ENCODE results near the gene IGSF3.
"Not testable (repeated sequence)": the region's sequence is repeated elsewhere in the genome, so short reads cannot be mapped to it uniquely, and the experiment has no call there.

Gene IGSF3

DNA sequence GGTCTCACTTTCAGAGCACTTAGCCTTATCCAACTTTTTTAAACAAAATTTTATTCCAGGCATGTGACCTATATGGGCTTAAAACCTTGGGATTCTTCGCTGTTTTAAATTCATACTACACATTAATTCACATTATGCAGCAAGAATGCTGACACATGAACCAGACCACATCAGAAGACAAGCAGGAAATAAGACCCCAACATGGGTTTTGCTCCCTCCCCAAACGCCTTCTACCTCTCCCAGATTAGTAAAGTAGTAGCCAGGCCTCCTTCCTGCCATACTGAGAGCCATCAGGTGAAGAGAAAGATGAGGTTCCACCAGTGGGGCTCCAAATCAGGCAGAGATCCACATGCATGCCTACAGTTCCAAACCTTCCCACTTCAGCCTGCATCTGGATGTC is 3.7 kb downstream of the IGSF3 start:
- TF ChIP-seq, protein P1, sequence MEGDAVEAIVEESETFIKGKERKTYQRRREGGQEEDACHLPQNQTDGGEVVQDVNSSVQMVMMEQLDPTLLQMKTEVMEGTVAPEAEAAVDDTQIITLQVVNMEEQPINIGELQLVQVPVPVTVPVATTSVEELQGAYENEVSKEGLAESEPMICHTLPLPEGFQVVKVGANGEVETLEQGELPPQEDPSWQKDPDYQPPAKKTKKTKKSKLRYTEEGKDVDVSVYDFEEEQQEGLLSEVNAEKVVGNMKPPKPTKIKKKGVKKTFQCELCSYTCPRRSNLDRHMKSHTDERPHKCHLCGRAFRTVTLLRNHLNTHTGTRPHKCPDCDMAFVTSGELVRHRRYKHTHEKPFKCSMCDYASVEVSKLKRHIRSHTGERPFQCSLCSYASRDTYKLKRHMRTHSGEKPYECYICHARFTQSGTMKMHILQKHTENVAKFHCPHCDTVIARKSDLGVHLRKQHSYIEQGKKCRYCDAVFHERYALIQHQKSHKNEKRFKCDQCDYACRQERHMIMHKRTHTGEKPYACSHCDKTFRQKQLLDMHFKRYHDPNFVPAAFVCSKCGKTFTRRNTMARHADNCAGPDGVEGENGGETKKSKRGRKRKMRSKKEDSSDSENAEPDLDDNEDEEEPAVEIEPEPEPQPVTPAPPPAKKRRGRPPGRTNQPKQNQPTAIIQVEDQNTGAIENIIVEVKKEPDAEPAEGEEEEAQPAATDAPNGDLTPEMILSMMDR (IDR thresholded peaks at IDR 0.05; ENCODE audit: low read depth, low read length): no peak
- no peak for DNase-seq (ENCODE audit: extremely low read depth, low read depth)

DNA sequence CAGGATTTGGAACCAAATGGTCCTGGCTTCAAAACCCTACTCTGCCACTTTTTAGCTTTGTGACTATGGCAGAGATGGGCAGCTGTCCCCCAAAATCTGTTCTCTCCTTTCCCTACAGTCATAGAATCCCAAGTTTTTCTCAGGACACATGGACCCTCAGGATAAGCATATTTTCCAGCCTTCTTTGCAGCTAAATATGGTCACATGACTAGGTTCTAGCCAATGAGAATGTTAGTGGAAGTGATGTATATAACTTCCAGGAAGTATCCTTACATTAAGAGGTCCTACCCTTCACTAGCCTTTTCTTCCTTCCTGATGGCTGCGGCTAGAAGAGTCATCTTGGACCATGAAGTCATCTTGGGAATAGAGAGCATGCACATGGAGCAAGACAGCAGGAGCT is 5.9 kb downstream of the IGSF3 start:
- TF ChIP-seq, protein P1 (IDR thresholded peaks at IDR 0.05; ENCODE audit: low read depth, low read length): no peak

DNA sequence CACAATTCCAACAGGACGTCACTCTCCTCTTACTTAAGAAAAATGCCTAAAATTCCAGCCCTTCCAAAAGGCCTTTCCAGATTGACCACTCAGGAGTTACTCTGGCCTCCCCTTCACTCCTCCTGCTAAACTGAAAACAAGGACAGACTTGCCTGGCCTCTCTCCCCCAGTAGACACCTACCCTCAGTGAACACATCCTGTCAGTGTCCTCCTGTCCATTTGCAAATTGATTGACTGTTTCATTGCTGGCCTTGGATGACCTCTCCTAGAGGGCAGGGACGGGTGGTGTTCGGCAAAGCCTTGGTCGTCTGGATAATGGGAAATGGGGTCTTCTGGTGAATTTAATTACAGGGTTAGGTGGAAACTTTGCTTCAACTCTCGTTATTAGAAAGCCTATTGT is 8.9 kb downstream of the IGSF3 start:
- DNase-seq (ENCODE audit: extremely low read depth, low read depth): not testable (repeated sequence)

More for the DNA sequence above, 5.9 kb downstream of the IGSF3 start:
- no peak for DNase-seq (ENCODE audit: extremely low read depth, low read depth)

DNA sequence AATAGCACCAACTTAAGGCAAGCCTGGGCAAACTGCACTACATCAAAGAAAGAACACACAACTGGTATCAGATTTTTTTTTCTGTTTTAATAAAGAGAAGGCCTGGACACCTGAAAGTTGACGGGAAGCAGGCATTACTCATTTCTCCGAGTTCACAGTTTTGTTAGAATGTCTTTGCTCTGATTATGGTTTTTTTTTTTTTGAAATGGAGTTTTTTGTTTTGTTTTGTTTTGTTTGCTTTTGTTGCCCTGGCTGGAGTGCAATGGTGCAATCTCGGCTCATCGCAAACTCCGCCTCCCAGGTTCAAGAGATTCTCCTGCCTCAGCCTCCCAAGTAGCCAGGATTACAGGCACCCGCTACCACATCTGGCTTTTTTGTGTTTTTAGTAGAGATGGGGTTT is 9.7 kb downstream of the IGSF3 start:
- not testable (repeated sequence) for DNase-seq (ENCODE audit: extremely low read depth, low read depth)

DNA sequence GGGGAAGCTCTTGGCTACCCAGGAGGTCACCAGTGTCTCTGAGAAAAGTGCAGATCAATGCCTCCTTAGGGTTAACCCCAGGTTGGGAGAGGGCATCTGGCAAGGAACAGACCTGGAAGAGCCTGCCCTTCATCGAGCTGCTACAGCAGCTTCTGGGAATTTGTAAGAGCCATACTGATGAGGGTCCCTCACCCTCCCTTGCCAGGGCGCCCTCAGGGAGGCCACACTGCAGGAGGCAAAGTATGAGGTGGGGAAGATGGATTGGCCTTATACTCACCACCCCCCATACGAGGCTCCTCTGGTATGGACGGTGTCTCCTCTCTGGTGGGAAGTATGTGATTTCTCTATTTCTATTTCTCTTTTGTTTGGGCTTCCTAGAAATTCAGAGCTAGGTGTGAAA is 13.2 kb downstream of the IGSF3 start:
- TF ChIP-seq, protein P1 (IDR thresholded peaks at IDR 0.05; ENCODE audit: low read depth, low read length): no peak

DNA sequence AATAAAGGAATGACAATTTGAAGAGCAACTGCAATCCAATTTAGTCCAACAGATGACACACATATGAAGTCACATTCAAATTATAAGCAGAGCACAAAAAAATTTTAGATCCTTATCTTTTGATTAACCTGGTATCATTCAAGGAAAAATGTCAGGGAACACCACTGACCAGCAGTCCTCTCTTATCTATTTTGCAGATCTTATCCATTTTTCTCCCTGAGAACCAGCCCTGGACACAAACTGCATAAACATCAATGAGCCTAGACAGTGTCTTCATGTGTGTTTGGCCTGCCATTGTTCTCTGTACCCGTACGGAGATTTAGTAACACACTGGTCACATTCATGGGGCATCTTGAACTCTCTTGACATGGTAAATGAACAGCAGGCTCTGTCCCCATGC is 14.9 kb downstream of the IGSF3 start:
- not testable (repeated sequence) for DNase-seq (ENCODE audit: extremely low read depth, low read depth)

More for the DNA sequence above, 13.2 kb downstream of the IGSF3 start:
- DNase-seq (ENCODE audit: extremely low read depth, low read depth): no peak

DNA sequence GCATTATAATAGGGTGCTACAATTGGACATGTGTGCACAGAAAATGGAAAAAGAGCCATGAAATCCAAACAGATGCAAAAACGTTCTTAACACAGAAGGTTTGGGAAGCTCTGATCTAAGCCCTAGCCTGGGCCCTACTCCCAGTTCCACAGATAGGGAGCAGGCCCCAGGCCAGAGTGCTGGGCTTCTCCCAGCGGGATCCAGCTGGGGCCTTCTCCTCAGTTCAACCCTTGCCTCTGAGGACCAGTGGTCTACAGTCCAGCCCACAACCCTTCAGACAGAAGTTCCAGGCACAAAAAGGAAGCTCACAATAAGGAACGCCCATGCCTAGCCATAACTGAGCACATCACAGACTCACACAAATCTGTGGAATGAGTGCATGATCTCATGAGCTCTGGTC is 16.8 kb downstream of the IGSF3 start:
- DNase-seq (ENCODE audit: extremely low read depth, low read depth): not testable (repeated sequence)

DNA sequence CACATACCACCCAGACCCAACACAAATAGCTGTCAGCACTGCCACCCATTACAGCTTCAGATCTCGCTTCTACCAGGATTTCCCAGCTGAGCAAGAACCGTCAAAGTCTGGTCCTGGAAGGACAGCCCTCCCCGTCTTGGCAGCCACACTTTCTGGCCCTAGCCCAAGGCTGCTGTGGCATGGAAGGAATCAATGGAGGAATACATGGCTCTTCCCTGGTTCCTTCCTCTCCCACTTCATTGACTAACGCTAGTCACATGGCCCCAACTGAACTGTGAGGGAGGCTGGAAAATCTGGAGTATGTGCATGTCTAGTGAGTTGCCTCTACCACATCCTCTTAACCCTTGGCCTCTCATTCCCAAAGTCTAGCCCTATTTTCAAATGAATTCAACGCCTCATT is 18.5 kb downstream of the IGSF3 start:
- DNase-seq (ENCODE audit: extremely low read depth, low read depth): not testable (repeated sequence)

DNA sequence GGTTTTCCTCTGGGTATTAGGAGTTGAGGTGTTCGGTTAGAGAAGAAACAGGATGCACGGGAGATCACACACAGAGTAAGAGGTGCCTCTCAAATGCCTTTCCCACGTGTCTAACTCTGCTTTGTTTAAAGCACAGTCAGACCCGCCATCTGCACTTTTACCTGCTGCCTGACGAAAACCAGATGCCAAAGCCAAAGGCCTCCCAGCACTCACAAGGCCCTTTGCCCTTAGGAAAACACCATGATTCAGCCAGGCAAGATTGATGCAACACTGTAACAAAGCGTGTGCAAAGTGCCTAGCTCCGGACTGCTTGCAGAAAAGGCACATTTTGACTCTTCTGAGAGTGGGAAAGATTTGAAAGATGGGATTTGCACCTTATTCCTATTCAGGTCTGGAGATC is 19.2 kb downstream of the IGSF3 start:
- DNase-seq (ENCODE audit: extremely low read depth, low read depth): not testable (repeated sequence)

DNA sequence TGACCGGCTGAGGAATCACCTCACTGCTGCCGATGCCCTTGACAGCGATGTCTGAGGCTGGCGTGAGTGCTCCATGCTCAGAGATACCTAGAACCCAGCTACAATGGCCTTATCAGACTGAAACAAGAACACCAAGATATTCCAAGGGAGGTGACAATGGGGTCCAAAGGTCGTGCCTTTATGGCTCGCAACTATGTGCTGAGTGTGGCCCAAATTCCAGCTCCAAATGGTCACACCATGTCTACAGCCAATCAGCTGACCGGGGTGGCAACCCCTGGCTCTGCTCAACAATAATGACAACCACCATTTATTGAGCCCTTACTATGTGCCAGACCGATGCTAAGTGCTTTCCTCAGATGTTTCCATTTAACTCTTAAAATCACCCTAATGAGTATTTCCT is 20.3 kb downstream of the IGSF3 start:
- DNase-seq (ENCODE audit: extremely low read depth, low read depth): not testable (repeated sequence)

DNA sequence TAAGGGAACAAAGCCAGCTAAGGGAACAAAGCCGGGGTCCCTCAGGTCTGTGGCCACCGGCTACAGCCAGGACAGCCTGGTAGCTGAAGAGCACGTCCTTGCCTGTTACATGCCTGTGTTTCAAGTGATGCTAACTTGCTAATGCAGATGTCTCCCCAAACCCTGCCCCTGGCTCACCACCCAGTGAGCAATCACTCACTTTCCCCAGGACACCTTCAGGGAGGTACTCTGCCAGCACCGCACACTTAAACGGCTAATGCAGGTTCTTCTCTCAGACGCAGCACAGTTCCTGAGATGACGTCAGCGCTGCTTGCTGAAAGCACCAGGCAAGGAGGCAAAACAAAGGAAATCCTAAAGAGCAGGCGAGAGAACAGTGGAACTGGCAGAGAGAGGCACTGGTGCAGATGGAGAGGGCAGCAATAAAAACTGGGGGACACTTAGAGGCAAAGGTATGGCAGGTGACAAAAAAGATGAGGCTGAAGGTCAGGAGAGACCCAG is 20.8 kb downstream of the IGSF3 start:
- not testable (repeated sequence) for DNase-seq (ENCODE audit: extremely low read depth, low read depth)

DNA sequence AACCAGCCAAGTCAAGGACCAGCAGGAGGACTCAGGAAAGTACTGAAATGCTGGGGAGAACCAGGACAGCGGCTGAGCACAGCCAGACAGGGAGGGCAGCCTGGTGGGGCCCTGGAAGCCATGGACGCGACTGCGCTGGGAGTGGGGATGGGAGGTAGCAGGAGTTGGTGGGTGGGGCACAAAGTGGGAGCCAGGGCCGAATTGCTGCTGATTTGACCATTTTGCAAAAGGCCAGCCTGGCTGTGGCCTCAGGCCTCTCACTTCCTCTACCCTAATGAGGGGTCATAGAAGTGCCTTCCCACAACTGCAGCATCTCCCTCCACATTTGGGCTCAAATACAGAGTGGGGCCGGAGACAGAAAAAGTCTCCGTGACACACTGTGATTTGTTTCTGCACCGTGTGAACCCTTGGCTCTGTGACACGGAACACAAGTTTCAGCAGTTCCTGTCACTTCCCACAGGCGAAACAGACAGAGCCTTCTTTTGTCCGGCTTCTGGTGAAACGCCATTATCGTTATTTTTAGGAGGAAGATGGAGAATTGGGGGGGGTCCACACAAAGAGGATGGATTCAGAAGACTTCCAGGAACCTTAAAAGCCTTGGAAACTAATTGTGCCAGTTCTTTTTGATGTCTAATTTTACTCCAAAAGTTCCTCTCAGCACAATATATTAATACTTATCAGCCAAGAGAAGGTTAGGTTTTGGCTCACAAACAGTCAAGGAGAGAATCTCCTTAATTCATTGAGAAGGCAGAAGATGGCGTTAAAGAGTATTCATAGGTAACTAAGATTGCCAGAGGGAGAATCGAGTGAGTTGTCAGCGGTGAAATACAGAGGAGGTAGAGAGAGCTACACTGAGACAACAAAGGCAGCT is 21.5 kb downstream of the IGSF3 start:
- not testable (repeated sequence) for DNase-seq (ENCODE audit: extremely low read depth, low read depth)

DNA sequence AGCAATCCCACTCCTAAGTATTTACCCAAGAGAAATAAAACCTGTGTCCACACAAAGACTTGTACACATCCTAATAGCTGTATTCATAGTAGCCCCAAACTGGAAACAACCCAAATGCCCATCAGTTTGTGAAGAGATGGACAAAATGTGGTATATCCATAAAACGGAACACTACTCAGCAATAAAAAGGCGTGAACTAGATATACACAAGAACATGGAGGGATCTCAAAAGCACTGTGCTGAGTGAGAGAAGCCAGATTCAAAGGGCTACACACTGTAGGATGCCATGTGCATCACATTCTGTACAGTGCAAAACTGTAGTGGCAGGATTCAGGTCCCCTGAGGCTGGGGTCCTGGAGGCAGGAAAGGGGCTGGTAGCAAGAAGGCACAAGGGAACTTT is 22.5 kb downstream of the IGSF3 start:
- DNase-seq (ENCODE audit: extremely low read depth, low read depth): not testable (repeated sequence)

DNA sequence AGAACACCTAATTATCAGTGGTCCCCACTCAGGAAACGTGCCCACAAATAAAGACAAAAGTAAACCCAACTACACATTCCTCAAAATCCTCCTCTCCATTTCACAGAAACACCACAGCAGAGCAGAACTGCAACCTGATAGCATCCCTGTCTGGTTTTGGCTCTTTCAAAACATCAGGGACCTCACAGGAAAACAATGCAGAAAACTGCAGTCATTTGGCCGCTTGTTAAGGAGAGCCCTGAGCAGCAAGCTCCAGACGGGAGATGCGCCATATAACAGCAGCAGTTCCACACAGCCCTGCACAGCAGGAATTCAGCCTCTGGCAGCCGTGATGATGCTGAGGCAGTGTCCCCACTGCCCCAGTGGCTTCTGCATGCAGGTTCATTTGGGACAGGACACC is 23.4 kb downstream of the IGSF3 start:
- not testable (repeated sequence) for DNase-seq (ENCODE audit: extremely low read depth, low read depth)

DNA sequence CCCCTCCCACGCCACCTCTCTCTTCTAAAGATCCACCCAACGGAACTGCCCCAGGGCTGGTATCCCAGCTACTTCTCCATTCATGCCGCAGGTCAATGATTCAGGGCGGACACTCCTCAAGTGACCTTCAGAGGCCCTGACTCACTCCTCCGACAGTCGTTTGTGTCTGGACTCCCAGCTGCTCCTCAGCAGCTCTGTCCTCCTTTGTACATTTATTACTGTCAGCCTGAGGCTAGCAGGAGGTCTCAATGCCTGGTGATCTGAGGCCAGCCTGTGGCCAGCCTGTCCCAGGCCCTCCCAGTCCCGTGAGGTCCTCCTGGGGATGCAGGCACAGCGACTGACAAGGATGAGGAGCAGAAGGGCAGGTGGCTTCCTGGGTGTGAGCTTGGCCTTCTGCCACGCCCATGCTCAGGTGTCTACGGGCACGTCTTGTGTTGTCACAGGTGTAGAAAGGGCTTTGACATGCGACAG is 24.2 kb downstream of the IGSF3 start:
- not testable (repeated sequence) for DNase-seq (ENCODE audit: extremely low read depth, low read depth)

DNA sequence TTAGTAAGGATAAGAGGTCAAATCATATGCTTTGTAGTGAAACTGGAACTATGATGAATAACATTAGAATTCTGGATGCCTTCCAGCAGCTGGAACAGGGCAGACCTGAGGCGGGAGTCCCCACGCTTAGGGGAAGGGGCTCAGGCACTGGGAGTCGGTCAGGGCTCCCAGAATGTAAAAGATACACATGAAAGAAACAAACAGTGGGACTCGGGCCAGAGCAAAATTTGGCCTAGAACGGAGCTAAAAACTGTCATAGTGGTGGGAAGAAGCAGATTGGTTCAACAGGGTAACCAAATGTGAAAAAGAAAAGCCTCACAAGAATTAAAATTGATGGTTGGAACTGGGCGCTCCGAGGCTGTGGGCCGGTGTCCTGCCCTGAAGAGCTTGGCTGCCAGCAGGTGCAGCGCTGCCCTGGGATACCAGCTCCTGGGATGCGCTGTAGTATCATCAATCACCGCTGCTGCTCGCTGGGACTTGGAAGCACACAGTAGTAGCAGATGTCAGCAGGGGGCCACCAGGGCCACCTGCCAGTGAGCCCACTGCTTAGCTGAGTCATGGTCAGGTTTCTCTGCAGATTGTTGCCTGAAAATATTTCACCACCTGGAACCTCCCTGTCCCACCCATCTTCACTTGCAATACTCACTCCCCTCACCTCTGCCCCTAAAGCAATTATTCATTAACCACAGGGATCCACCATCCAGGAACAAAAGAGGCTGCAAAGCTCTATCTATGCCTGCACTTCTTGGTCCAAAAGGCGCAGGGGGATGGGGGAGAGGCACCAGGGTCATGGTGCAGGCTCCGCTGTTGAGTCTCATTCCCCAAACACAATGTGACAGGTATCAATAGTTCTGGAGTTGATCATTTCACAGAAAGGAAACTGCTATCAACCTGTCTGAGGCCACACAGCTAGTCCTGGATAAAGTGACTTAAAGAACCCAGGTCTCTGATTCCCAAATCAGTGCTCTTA is 24.9 kb downstream of the IGSF3 start:
- DNase-seq (ENCODE audit: extremely low read depth, low read depth): not testable (repeated sequence)

All from AG09319 (cell line).